Left lobe of liver (tissue), 2 donors: ENCODE data around the gene MICAL2. TPM values are rescaled to one million over a fixed set of nuclear protein-coding genes. Genes with fewer than 3 reads are reported as not detected.

ENCODE experiments used
- ATAC-seq: fragments of 200-7000 bp; cut with Tn5 transposase; one replicate; pipeline ENCODE4 v1.9.1; 2020; ENCODE audit warnings: mild to moderate bottlenecking, moderate library complexity
- DNase-seq: peaks from one replicate; pipeline ENCODE4 v3.0.0-alpha.2; 2020; ENCODE audit warnings: low spot score
- total RNA-seq: library from RNA; stranded (reverse); gene quantifications from one replicate; pipeline ENCODE4 v1.2.1, GENCODE V29; 2021
- donor health status: DM: no; HTN: no; CAD: no; lungs with moderate emphysema.
- donor health status: DM: no; HTN: yes; CAD: no.

The MICAL2 gene
- total RNA-seq, 1 donor from 2014 or later = 47.8 TPM

DNA sequence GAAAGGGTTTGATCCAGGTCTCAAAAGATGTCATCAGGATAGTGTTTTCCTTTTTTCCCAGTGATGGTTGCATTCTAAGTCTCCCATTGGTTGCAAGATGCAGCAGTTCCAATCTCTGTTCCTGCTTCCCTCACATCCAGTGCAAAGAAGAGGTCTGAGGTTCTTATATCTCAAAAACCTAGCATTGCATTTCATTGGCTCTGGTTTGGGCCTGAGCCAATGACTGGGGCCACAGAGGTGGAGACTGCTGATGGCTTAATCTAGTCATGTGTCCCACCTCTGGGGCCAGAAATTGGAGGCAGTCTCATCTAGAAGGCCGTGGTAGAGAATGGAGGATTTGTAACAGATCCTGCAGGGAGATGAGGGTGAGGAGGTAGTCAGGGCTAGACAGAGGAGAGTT is 13.2 kb upstream of the MICAL2 start:
- DNase-seq = no peak
- ATAC-seq = no peak

DNA sequence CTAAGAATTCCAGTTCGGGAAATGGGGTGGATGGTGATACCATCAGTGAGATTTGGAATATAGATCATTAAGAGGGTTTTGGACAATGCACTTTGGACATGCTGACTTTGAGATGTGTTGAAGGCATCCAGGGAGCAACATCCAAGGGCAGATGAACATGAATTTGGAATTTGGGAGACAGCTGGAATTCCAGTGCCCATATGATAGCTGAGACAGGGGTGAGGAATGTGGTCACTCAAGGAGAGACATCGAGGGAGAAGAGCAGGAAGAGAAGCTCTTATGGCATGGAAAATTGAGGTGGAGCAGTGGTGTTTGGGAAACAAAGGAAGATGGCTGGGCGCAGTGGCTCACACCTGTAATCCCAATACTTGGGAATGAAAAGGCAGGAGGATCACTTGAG is 11.8 kb upstream of the MICAL2 start:
- ATAC-seq (no peak), DNase-seq (no peak)

DNA sequence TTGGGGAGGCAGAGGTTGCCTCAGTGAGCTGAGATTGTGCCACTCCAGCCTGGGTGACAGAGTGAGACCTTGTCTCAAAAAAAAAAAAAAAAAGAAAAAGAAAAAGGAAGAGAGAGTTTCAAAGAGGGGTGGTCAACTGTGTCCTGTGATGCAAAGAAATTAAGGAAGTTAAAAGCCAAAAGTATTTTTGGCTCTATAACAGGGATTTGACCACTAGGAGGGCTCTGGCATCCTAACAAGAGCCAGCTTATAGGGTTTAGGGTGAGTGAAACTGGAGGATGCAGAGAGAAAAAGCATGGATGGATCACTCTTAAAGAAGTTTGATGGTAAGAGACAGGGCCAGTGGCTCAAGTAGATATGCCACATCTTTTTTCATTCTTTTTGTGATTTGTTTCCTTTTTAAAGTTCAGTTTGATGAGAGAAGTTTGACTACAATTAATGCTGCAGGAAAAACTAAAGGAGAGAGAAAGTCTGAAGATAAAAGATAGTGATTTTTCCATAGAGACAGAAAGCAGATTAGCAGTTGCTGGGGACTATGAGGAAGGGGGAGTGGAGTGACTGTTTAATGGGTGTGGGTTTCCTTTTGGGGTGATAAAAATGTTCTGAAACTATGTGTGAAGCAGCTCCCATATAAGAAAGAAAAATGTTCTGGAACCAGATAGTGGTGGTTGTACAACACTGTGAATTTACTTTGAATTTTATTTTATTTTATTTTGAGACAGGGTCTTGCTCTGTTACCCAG is 11.1 kb upstream of the MICAL2 start:
- ATAC-seq = no peak

DNA sequence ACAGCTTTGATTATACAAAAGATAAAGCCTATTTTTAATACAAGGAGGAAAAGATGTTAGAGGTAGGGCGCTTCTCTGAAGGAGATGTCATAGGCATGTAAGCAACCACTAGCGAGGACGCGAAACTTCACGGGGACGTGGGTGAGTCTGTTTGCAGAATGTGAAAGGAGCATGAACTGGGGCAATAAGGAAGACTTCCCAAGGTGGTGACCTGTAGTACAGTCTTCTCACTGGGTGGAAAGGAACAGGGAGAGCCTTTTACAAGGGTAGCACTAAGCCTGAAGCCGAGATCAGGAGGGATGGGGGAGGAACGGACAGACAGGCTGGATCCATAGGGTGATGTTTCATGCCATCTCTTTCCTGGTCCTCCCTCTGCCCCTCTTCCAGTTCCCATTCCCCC is 10.0 kb upstream of the MICAL2 start:
- ATAC-seq (no peak), DNase-seq (no peak)

More for the DNA sequence above, 11.1 kb upstream of the MICAL2 start:
- no peak for DNase-seq

DNA sequence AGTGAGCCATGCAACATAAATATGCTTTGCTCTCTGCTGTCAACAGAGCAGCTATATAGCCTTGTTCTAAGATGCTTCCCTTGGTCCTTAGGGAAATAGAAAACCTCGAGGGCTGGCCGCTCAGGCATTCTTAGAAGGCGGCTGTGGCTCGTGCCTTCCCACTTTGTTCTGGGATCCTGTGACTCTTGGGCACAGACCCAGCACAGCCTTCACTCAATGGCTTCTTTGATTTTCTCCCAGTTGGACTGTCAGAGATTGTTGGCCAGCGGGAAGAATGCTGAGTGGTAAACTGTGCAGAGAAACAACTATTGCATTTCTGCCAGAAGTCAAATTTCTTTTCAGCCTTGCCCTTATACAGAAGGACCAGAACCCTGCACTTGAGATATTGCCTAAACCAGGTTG is 9.5 kb upstream of the MICAL2 start:
- no peak for DNase-seq

DNA sequence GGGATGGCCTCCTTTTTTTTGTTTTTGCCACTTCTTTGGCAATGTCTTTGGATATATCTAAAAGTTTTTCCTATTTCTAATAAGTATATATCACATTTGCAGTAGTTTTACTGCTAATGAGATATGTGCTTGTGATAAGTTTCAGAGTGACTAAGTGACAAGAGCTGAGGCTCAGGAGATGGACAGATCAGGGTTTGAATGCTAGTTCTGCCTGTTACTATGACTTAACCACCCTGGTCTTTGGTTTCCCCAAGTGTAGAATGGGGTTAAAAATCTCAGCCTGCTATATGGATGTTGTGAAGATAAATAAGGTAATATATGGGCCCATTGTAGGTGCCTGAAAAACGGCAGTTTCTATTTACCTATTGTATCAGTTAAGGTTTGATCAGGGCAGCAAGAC is 9.1 kb upstream of the MICAL2 start:
- ATAC-seq = no peak
- DNase-seq = no peak

More for the DNA sequence above, 9.5 kb upstream of the MICAL2 start:
- no peak for ATAC-seq

DNA sequence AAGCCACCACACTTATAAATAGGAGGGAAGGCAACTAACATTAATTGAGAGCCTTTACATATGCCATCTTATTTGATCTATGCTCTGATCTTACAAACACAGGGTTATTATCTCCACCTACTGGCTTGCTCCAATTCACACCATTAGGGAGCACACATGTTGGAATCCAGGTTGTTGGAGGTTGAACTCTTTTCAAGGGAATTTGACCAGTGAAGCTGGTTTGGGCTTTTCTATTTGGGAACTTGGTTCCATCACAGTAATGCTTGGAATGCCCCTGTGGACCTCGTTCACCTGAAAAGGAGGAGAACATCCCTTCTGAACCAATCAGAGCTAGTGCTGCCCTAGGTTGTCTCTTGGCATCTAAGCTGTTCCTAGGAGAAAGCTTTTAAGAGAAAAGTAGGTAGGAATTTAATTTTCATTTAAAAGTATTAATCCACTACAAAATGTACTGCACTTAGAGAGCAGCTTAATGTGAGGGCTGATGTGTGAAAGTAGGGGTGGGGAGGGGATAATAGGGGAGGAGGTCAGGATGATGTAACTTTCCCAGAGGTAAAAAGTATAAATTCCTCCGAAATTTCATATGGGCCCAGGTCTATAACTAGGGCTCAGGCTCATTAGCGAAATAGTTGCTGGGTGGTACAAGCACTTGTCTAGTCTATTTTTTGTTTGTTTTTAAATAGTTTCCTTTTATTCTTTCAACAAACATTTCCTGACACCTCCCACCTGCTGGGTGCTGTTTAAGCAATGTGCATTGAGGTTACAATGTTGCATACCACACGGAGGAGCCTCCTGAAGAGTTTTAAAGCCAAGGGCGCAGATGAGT is 7.6 kb upstream of the MICAL2 start:
- no peak for DNase-seq
- ATAC-seq = peak; percentile 80

DNA sequence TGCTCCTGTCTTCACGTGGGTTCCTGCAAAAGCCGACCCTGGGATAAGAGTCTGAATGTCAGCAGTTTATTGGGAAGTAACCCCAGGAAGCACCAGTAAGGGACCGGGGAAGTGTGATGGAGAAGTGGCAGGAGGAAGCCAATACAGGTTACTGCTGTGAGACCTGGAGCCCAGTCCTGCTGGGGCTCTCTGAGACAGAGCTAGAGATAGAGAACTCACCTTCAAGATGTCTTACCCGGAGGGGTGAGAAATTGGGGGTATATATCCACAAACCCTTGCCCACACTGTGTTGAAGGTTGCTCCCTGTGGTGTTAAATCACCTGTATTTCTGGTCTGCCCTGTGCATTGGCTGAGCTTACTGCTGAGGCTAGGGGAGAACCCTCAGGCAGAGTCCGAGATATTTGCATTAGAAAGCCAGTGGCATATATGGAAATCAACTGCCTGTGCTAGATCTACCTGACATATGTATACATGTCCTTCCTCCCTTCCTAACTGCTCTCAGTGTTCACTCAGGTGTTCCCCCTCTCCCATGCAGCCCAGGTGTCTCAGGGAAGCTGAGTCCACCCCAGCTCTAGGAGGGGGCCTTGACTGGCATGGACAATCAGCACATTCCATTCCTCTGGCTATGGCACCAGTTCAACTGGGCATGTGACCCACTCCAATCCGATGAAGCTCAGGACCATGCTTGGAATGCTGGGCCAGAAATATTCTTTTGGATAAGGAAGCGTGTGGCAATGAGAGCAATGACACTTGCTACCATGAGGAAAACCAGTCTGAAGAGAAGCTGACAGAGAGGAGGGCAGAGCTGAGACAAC is 6.8 kb upstream of the MICAL2 start:
- ATAC-seq = no peak
- no peak for DNase-seq

DNA sequence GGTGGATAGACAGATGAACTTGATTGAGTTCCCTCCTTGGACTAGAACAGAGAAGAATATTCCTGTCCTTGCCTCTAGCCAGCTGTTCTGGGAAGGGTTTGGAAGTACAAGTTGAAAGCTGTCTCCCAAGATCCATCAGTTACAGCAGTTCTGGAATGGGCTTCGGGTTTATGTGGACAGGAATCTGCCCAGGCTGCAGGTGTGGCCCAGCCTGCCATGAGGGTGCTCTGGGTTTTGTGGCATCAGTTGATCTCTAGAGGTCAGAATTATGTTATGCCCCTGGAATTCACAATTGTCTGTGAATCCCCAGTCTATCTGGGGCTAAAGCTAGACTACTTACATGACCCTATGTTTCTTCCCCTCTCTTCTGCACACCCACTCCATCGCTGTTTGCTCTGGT is 4.9 kb upstream of the MICAL2 start:
- no peak for DNase-seq
- ATAC-seq = no peak

DNA sequence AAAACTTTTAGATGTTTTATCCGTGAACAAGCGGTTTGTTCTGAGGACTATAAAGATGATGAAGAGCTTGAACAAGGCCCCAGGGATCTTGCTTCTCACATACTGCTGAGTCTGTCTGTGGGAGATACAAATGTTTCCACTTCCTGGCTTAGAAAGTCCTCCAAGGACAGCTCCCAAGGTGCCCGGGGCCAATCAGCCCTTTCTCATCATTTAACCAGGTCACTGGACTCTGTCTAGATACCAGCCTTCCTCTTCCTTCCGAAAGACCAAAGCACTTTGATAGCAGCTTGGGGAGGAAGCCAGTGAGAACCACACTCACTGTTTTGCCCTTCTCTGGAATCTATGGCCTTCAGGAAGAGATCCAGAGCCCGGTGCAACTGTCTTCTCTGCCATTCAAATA is 4.3 kb upstream of the MICAL2 start:
- ATAC-seq (no peak), DNase-seq (no peak)

DNA sequence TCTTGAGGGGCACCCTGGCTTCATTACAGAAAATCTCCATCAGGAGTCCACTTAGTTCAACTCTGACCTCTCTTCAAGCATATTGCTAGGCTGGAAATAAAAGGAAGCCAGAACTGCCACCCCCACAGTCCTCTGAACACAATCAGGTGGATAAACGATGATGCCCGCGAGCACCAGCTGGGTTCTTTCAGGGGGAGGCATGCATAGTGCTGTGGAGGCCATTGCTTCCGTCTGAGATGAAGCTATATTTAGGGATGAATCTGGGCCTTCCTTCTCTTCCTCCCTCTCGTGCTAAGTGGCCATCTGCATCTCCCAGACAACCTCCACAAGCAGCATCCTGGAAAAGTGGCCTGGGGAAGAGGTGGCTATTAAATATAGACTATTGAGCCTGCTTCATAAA is 3.9 kb upstream of the MICAL2 start:
- ATAC-seq = no peak
- DNase-seq = no peak

DNA sequence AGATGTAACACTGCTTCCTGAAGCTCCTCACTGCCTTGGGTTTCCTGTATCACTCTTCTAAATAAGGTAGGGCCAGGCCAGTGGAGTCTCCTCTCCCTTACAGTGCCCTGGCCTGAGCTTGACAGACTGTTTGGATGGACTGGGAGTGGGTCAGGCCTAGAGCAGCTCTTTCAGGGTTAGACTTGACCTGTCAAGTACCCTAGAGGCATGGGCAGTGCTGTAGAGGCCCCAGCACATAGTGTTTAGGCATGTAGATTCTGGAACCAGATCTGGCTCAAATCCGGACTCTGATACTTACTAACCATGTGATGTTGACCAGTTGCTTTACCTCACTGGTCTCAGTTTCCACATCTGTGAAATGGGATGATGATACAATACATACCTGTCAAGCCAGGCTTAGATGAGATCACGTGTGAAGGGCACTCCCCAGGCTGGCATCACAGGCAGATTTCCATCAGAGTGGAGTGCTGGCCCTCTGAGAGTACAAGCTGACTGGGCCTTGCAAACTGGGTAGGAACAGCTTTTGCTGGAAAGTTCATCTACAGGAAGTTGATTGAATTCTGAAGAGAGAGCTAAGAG is 1.4 kb upstream of the MICAL2 start:
- ATAC-seq = no peak
- DNase-seq = no peak

DNA sequence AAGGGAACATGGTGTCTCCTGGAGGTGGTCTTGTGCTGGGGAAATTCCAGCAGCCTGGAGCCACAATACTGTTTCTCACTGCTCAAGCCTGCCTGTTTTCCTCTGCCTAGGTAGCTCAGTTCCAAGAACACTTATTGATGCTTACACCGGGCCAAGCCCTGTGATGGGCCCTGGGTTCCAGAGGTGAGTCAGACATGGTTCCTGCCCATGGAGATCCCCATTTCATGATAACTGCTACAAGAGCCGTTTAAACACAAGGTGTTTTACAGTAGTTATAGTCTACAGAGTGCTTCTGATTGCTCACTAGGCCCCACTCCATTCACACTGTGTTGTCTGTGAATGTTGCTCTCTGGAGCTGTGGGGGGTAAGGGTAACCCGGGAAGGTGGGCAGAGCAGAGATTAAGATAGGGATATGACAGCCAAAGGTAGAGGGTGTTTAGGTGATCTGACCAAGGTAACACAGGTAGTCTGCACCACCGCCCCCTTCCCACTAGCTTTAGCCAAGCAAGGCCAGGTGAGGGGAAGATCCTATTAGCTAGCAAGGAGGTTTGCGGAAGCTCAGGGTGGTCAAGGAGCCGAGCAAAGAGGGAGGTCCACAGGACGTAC is 696 bp upstream of the MICAL2 start:
- ATAC-seq = no peak
- no peak for DNase-seq

DNA sequence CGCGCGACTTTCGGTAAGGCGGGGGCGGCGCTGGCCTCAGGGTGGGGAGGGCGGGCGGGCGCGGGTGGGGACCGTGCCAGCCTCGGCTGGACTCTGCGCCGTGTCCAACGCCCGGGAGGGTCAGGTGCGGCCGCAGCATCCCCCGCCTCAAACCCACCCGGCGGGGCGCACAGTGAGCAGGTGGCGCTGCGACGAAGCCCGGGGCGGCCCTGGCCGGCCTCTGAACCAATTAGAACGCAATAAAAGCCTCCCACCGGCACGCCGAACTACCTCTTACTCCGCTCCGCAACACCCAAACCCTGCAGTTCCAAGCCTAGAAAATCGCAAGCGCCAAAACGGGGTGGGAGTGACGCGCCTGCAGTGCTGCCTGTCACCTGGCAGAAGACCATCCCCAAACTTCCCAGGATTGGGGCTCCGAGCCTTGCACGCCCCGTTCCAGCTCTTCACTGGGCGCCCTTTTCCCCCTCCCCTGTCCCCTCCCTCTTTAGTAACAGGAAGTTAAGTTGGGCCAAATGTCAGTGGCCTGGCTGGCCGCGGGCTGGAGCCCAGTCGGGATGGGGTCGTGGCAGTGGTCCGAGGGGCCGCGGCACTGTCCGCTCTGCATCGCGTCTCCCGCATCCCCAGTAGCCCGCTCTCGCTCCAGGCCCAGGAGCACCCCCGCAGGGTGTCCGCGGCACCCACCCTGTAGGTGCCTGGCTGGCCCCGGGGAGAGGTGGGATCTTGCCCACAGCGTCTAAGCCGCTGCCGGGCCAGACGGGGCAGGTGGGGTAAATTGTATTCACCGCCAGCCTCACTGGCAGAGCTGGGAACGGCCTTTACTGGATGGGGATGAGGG is 541 bp downstream of the MICAL2 start:
- ATAC-seq = peak; percentile 63
- DNase-seq = peak; percentile 67

DNA sequence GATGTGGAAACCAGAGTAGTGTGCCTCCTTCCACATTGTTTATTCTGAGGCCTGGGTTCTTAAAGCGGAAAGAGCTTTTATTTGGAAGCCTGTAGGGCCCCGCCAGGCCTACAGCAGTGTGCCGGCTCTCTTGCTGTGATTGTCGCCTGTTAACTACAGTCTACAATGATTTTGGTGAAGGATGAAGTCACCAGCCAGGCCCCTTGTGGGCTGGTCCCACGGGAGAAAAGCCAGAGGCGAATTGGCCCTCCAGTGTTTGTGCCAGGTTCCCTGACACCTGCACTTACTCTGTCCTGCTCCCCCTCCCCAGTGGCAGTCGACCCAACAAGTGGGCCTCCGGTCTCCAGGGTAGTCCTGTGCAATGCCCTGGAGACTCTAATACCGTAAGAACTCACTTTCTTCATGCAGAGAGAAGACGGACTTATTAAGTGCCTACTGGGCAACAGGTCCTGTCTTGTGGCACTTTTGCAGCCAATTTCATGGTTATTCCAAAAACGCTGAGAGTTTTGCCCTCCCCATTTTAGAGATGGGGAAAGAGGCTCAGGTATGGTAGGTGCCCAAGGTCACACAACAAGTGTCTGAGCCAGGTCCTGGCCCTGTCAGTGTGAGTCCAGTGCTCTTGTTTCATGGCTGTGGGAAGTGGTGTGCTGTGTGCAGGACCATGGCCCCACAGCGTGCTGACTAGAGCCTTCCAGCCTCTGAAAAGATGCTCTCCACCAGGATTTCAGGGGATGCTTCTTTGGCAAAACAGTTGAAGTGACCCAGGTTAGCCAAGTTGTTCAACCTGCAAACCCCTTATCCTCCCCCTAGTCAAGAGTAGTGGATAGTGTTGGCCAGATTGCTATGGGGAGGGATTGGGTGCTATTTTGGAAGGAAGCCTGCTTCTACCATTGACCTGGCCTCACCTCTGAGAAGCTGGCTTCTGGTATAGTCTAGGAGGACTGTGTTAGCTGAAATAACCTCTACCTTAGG is 1.4 kb downstream of the MICAL2 start:
- DNase-seq (no peak), ATAC-seq (peak; percentile 1)

DNA sequence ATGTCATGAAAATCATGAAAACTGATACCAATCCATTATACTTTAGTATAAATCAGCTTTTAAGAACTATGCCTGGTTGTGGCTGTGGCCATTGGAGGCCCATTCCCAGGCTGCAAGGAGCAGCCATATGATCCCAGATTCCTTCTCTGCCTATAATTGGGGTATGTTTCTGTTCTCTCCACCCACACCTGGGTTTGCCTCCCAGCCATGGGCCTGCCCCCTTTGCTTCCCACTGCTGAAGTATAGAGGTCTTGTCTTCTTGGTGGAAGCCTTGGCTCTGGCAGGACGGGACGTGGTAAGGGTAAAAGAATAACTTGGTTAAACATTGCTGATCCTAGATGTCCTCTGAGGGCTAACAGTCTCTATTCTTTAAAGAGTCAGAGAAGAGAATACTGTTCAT is 2.4 kb downstream of the MICAL2 start:
- DNase-seq (no peak), ATAC-seq (no peak)

DNA sequence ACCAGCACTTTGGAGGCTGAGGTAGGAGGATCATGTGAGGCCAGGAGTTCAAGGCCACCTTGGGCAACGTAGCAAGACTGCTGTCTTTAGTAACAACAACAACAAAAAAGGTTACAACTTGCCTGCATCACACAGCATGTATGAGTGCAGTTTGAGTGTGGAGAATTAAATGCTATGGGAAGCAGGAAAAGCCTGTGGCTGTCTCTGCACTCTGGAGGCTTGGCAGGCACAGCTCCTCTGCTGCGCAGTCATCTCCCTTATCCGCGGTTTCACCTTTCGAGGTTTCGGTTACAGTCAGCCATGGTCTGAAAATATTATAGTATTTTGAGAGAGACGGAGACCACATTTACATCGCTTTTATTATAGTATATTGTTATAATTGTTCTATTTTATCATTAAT is 2.9 kb downstream of the MICAL2 start:
- DNase-seq (no peak), ATAC-seq (no peak)

DNA sequence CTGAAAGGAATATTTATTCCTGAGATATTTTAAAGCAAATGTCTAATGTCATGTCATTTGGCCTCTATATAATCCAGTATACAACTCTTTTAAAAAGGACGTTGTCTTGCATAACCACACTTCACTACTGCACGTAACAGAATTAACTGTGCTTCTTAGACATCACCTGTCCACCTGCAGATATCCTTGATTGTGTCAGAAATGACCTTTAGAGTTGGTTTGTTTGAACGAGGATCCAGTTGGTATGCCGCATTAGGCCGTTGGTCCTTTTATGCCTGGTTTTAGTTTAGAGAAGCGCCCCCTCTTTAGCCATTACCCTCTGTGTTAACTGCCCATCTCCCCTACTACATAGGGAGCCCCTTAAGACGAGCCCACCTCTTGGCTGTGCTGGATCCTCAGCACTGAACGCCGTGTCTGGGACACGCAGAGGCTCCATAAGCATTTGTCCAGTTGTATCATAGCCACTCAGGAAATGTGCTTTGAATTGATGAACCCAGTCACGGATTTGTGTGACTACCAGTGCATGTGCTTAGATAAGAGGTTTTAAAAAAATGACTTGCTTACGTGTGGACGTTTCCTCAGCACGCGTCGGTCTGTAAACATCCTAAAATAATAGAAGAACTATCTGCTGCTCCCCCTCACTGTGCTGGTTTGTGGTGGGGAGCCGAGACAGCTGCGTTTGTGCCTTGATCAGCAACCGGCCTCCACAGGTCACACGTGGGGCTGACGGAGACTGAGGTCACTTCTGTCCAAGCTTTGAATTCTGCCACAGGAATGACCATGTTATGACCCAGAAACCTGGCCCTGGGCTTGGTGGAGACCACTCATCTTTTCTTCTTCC is 4.0 kb downstream of the MICAL2 start:
- no peak for DNase-seq

More for the DNA sequence above, 4.0 kb downstream of the MICAL2 start:
- ATAC-seq = no peak
